BE2C (cell line): Measurements from ENCODE around the gene MAP2.

Source experiments
- DNase-seq: peaks from one replicate; pipeline ENCODE4 v3.0.0-alpha.2; 2020
- H3K27me3 ChIP-seq: fragments of 250-450 bp; sonication (Bioruptor Pico); 2 replicates; pipeline ENCODE4 v1.5.1; 2020; ENCODE audit warnings: mild to moderate bottlenecking
- H3K36me3 ChIP-seq: fragments of 250-450 bp; sonication (Bioruptor Pico); 2 replicates; pipeline ENCODE4 v1.5.1; 2020; ENCODE audit warnings: mild to moderate bottlenecking
- H3K4me1 ChIP-seq: fragments of 250-450 bp; sonication (Bioruptor Pico); 2 replicates; pipeline ENCODE4 v1.5.1; 2020
- H3K4me3 ChIP-seq: 2 replicates; pipeline ENCODE4 v1.5.1; 2011; ENCODE audit warnings: low read depth, low read length
- H3K9me3 ChIP-seq: fragments of 250-450 bp; sonication (Bioruptor Pico); 2 replicates; pipeline ENCODE4 v1.5.1; 2020
- TF ChIP-seq, protein P1 (sequence below): IDR thresholded peaks from 2 replicates; pipeline ENCODE4 v1.5.1; 2012; ENCODE audit warnings: mild to moderate bottlenecking, low read depth, low read length

The MAP2 gene

DNA sequence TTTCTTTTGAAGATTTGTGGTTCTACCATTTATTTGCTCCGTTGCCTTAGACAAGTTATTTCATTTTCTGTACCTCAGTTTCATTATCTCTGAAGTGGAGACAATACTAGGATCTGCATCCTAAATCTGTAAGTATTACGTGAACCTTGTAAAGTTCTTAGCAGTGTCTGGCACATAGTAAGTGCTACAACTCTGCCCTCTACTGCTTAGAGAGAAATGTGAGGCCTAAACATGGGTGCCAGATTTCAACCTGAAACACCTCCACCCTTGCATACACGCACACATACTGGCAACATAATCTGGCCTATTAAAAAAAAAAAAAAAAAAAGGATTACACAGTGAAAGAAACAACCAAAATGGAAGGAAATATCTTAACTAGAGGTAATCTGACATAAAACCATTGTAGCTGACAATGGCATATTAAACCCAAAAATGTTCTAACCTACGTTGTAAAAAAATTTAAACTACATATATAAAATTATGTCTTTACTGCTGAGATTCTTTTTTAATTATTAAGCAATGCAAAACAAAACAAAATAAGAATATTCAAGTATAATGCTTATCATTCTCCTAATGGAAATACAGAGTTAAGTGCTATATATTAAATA lies 132.6 kb downstream of the MAP2 start:
- Histone ChIP-seq H3K27me3 (no peaks in the 10 kb centered on the region), H3K36me3 (no peaks in the 10 kb centered on the region), H3K4me1 (no peaks in the 10 kb centered on the region), H3K4me3 (no peak overlapping the region), H3K9me3 (no peaks in the 10 kb centered on the region)
- TF ChIP-seq, protein P1, sequence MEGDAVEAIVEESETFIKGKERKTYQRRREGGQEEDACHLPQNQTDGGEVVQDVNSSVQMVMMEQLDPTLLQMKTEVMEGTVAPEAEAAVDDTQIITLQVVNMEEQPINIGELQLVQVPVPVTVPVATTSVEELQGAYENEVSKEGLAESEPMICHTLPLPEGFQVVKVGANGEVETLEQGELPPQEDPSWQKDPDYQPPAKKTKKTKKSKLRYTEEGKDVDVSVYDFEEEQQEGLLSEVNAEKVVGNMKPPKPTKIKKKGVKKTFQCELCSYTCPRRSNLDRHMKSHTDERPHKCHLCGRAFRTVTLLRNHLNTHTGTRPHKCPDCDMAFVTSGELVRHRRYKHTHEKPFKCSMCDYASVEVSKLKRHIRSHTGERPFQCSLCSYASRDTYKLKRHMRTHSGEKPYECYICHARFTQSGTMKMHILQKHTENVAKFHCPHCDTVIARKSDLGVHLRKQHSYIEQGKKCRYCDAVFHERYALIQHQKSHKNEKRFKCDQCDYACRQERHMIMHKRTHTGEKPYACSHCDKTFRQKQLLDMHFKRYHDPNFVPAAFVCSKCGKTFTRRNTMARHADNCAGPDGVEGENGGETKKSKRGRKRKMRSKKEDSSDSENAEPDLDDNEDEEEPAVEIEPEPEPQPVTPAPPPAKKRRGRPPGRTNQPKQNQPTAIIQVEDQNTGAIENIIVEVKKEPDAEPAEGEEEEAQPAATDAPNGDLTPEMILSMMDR: peak; percentile 76
- DNase-seq: peak; percentile 14

DNA sequence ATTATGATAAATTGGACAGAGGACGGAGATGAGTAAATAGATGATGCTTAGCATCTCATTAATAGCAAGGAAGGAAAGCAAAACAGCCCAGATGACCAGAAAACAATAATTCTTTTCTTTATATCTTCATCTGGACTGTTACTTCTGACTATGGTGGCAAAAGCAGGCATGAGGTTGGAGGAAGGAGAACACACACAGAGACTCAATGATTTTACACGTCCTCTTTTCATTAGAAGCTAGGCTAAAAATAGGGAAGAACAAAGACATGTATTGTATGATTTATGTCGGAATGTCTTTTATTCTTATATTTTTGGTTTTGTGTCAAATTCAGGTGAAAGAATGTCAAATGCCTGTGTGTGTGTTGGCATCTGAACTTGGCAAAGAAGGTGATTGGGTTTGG lies 137.1 kb downstream of the MAP2 start:
- TF ChIP-seq, protein P1: no peak
- no peak for DNase-seq
- no peaks in the 10 kb centered on the region for H3K4me1 ChIP-seq

DNA sequence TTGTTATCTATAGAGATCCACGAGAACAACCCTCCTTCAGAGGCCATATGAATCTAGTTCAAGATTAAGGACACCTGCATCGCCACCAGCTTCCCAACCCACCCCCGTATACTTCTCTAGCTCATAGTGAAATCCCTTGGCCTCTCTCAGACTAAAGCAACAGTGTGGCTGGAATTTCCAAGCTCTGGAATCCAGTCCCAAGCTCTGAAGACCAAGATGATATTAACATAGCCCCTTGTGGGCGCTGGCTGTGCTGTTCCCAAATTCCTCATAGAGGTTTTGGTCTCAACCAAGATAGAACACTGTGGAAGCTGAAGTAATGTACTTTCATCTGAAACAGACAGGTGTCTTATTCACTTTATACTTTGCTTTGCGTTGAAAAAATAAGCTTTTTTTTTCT lies 139.6 kb downstream of the MAP2 start:
- no peak for DNase-seq
- TF ChIP-seq, protein P1: no peak

More for the DNA sequence above, 137.1 kb downstream of the MAP2 start:
- Histone ChIP-seq H3K9me3 (no peaks in the 10 kb centered on the region), H3K27me3 (no peaks in the 10 kb centered on the region), H3K36me3 (no peaks in the 10 kb centered on the region), H3K4me3 (no peak overlapping the region)

DNA sequence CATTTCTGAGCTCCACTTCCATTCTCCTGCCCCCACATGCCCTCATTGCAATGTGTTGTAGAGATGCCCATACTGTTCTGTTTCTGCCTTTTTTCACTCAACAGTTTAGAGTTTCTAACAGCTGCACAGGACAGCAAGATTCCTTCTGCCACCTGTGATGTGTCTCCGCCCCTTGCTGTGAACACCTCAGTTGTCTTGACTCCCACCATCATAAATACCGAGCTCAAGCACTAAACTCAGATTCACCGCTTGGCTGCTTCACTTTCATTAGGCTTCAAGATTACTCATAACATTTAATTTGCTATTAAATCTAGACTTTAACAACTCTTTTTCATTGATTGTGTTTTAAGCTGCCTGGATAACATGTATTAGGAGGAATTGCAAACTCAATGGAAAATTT lies 141.0 kb downstream of the MAP2 start:
- TF ChIP-seq, protein P1: no peak
- Histone ChIP-seq H3K4me3 (no peak overlapping the region), H3K4me1 (no peaks in the 10 kb centered on the region), H3K9me3 (no peaks in the 10 kb centered on the region), H3K27me3 (no peaks in the 10 kb centered on the region), H3K36me3 (no peaks in the 10 kb centered on the region)
- DNase-seq: no peak

More for the DNA sequence above, 139.6 kb downstream of the MAP2 start:
- Histone ChIP-seq H3K27me3 (no peaks in the 10 kb centered on the region), H3K36me3 (no peaks in the 10 kb centered on the region), H3K4me3 (no peak overlapping the region), H3K4me1 (no peaks in the 10 kb centered on the region), H3K9me3 (no peaks in the 10 kb centered on the region)

DNA sequence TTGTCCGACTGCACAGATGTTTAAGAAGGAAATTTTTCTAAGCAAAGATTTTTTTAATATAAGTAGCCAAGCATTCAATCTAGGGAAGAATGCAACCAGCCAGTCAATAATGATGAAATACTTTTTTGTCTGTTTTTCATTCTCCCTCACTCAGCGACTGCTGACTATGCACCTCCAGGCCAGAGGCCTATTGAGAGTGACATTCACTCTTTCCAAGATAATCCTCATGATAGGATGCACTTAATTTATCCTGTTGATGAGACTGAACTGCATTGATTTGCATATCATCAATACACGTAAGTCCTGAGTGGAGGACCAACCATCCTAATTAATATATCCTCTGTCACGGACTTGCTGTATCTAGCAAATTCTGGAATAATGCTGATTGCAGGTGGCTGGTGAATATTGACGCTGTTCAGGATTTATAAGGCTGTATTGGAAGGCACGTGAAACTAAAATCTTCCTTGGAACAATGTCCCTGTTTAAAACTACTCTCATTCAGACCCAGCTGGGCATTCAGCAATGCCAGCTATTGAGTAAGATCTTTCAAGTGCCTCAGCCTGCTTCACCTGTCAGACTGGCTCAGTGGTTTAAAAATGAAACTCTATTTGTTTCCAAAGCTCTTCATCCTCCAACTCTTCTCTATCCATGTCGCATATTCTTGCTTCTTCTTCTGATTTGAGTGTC lies 142.2 kb downstream of the MAP2 start:
- TF ChIP-seq, protein P1: no peak
- Histone ChIP-seq H3K4me3 (no peak overlapping the region), H3K27me3 (no peaks in the 10 kb centered on the region), H3K36me3 (no peaks in the 10 kb centered on the region), H3K4me1 (no peaks in the 10 kb centered on the region), H3K9me3 (no peaks in the 10 kb centered on the region)
- no peak for DNase-seq

DNA sequence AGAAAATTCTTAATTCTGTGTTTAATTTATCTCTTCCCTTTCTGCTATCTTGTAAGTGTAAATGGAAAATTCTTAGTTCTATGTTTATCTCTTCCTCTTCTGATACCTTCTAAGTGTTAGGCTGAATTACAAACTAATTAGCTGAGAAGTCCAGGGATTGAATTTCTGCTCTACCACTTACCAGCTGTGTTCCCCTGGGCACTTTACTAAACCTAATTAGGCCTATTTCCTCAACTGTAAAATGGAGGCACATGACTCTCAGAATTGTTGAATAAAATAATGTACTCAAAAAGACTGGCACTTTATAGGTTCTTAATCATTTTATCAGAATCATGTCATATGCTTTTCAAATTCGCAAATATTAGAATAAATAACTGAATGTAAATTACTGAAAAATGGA lies 146.3 kb downstream of the MAP2 start:
- no peak for DNase-seq
- no peak overlapping the region for H3K4me3 ChIP-seq
- no peaks in the 10 kb centered on the region for H3K27me3 ChIP-seq
- no peaks in the 10 kb centered on the region for H3K36me3 ChIP-seq
- no peaks in the 10 kb centered on the region for H3K9me3 ChIP-seq
- TF ChIP-seq, protein P1: no peak
- no peaks in the 10 kb centered on the region for H3K4me1 ChIP-seq
